ENCODE results near the gene GRPR.

The GRPR gene

DNA sequence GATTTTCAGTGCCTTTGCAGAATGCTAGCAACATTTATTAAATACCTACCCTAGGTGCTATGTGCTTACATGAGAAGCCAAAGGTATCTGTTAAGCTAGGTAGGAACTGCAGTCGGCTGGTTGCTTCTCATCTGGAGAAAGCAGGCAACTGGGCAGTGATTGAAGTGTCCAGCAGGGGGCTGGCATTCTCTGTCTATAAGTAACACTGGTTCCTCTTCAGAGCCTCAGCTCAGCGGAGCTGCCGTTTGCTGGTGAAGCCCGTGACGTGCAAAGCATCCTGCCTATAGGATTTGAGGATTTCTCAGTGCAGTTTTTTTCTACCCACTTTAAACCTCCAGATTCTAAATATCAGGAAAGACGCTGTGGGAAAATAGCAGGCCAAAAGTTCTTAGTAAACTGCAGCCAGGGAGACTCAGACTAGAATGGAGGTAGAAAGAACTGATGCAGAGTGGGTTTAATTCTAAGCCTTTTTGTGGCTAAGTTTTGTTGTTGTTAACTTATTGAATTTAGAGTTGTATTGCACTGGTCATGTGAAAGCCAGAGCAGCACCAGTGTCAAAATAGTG, at the start of gene GRPR:
Gene GRPR, plus strand, starts transcription at position 344 of the 565 bp plus-strand sequence. CDS start 389 bp downstream, outside the sequence.
- peak; percentile 19 to 31 for DNase-seq

GRCh38 chrX:16075087-16075486, 48.3 kb upstream of the GRPR start:
- DNase-seq = no peak

GRCh38 chrX:16076834-16077233, 46.5 kb upstream of the GRPR start:
- no peak for DNase-seq

DNA sequence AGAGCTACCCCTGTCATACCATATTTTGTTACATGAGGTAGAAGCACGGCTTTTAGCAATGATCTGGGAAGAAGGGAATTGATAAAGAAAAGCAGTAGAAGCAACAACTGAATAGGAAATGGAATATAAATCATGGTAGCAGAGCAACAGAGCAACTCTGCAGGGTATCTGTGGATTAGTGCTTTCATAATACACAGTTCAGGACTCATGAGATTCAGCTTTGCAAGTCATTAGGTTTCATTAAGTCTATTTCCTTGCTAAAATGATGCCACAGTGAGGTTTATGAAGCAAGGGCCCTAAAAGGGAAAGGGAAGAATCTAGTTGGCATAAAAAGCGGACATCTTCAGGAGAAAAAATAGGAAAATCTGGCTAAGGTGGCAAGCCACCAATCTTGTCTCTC, 45.6 kb upstream of the GRPR start:
- DNase-seq = no peak

DNA sequence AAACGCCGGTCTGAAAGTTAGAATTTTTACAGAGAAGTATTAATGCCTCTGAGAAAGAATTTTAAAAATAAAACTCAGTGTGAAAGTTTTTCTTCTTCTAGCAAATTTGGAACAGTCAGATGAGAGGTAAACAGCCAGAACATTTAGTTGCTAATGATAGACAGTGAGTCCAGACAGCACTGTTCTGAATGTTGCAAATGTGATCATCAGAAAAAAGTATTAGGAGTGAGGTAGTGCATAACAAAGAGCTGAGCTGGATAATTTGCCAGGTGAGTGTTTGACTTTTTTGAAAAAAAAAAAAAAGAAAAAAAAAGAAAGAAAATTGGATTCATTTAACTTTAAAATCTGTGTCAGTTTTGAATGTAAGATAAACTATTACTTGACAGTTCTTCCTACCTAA, 42.0 kb upstream of the GRPR start:
- no peak for DNase-seq

DNA sequence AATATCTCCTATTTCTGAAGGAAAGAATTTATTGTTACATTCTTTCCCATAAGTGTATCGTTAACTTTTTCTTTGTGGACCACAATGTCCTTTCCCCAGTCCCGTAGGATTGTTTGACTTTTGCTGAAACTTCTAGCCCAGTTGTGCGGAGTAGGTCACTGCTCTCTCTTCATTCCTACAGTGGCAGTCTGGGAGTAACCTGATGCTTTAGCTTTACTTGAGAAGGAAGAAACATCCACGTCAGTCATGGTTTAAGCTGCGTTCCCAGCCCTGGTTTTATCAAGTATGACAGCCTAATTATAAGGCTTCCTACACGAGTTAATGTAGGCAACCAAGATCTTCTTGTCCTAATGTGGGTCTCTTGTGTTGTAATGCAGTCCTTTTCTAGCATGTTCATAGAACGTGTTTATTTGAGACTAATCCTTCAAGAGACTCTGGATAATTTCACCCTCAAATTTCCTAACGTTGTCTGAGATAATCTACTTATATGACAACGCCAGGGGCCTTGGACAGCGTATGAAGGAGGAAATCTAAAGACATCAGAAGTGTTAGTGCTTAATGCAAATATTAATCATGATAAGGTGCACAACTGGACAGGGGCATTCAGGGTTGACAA, 40.8 kb upstream of the GRPR start:
- no peak for DNase-seq

DNA sequence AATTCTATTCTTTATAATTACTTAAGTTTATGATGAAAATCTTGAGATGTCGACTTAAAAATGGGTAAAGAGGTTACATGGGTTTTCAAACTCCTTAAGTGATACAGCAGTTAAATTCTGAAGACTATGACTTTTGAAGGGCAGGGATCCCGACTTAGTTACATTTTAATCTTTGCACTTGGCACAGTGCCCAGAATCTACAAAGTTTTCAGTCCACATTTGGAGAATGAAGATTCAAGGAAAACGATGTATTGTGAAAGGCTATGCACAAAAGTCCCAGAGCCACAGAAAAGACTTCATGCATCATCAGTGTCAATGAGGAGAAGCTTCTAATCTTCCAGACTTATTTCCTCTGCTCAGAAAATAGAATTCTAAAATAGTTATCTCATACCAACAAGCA, 36.3 kb upstream of the GRPR start:
- no peak for DNase-seq

GRCh38 chrX:16089086-16089485, 34.3 kb upstream of the GRPR start:
- no peak for DNase-seq

DNA sequence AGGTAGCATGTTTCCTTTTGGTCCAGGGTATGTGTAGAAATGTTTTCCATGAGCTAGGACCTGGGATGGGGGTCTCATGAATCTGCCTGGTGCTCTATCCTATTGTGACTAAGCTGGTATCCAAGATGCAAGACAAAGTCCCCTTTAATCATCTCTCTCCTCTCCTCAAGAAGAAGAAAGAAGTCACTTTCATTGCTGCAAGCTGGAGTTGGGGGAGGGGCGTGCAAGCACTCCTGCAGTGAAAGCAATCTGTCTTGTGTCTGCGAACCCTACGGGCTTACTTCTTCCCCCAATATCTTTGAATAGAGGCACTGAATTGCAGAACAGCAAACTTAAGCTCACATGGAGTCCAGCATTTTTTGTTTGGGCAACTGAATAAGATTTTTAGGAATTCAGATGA, 27.2 kb upstream of the GRPR start:
- DNase-seq = no peak

- DNase-seq = no peak
These were observed 22.7 kb upstream of the GRPR start for GRCh38 chrX:16100673-16101072.

DNA sequence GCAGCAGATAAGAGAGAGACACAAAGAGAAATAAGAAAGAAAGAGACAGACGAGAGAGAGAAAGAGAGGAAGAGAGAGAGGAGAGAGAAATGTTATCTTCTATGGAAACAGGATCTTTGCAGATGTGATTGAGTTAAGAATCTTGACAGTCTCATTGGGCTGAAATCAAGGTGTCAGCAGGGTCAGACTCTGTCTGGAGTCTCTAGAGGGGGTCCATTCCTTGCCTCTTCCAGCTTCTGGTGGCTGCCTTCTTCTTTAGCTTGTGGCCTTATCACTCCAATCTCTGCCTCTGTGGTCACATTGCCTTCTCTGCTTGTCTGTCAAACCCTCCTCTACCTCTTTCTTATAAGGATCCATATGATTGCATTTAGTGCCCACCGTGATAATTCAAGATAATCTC, 21.8 kb upstream of the GRPR start:
- no peak for DNase-seq

DNA sequence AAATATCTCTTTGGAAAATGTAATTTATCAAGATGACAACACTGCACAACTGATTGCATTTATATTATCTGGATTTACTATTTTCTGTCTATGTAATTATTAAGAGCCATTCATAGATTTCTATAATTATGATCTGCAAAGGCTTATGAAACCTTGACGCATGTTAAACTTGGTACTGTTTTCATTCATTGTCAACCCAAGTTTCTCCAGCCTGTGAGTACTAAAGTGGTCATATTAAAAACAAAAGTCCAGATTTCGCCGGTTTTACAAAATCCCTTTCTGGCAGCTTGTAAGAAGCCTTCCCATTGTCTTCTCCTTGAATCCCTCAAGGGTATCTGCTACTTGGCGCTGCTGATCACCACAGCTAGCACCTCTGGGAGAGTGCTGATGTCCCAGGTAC, 19.7 kb upstream of the GRPR start:
- no peak for DNase-seq

DNA sequence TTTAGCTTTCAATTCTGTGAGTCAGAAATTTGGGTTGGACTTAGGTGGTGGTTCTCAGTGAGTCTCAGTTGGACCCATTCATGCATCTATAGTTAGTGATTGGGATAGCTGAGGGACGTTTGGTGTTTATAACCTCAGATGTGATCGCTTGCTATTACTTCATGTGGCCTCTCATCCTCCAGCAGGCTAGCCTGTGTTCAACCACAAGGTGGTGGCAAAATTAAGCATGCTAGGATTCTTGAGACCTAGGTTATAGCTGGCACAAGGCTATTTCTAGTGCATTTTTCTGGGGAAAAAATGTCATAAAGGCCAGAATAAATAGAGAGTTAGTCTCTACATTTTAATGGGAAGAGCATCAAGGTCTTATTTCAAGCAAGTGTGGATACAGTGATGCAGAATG, 10.9 kb upstream of the GRPR start:
- no peak for DNase-seq

DNA sequence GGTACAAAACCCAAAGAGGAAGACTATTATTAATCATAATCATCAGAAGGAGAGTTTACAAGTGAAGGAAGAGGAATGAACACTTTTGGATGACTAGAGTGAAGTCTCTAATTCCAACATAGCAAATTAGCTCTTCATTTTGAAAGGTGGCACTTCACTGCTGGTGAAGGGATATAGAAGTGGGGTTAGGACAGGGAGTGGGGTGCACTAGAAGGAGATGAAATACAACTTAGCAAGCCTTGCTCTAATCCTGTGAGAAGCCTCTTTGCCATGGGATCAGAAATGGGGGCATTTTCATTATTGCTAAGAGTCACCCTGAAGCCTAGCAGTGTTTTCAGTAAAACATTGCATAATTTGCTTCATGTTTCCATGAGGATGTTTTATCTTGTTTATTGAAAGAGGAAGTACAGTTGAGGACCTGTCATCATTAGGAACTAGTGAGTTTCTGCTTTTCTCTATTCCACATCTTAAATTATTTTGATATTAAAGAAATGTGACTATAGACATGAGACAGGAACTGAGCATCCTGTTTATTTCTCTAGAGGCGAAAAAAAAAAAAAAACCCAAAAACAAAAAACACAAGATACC, 9.3 kb upstream of the GRPR start:
- DNase-seq = no peak

- no peak for DNase-seq
These were observed 8.8 kb upstream of the GRPR start for GRCh38 chrX:16114611-16115010.

DNA sequence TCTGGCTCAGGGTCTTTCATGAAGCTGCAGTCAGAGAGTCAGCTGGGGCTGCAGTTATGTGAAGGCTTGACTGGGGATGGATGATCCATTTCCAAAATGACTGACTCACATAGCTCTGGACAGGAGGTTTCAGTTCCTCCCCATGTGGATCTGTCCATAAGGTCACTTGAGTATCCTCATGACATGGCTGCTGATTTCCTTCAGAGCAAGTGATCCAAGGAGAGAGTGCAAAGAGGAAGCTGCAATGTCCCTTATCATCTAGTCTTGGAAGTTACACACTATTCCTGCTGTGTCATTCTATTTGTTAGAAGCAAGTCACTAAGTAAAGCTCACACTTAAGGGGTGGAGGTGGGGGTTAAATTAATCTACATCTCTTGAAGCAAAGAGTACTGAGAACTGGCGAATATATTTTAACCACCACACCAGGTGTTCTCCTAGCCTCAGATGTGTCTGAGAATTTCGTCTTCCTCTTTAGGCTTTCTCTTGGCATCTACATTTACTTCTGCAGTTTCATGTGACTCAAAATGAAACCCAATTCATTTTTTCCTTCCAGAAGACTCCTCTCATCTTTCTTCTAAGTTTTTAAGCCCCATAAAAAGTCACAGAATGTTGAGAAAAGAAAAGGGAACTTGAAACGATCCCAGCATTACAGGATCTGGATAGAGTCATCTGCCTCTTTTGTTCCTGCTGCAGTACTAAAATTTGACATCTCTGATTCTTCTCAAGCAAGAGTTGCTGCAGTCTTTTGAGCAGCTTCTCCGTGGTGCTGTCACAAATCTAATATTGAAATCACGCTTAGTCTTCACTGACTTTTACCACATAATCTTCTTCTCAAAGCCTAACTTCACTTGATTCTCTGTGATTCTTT, 3.8 kb upstream of the GRPR start:
- DNase-seq = no peak

- no peak for DNase-seq
These were observed 2.9 kb upstream of the GRPR start for GRCh38 chrX:16120431-16120830.

DNA sequence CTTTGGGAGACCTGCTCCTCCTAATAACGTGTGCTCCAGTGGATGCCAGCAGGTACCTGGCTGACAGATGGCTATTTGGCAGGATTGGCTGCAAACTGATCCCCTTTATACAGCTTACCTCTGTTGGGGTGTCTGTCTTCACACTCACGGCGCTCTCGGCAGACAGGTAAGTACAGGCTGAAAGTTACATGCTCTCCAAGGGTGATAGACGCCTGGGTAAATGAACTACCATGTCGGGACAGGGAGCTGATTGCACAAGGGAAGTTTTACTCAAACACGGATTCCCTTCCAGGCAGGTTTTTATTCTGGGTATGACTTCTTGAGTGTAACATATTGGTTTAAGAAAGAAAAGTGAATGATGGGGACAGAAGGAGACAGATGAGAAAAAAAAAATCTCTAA, 836 bp downstream of the GRPR start:
- no peak for DNase-seq

GRCh38 chrX:16125520-16126149, 2.3 kb downstream of the GRPR start:
- no peak for DNase-seq

DNA sequence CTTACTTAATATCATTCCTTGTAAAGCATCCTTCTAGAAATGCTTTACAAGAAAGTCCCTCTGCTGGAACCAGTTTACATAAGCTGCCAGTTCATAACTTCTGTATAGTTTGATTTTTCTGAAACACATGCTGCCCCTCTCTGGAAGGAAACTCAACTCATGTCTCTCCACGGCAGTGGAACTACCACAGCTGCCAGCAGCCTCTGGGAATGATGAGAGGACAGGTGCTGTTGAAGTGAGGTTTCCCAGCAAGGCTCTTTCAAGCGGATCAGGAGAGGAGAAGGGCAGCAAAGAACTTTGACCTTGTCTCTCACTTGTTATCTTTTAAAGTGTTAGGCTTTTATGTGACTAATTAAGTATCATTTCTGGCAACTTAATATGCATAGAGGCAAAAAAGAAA, 7.3 kb downstream of the GRPR start:
- no peak for DNase-seq

GRCh38 chrX:16134936-16135335, 11.6 kb downstream of the GRPR start:
- no peak for DNase-seq

- no peak for DNase-seq
These were observed 12.7 kb downstream of the GRPR start for GRCh38 chrX:16136080-16136479.

DNA sequence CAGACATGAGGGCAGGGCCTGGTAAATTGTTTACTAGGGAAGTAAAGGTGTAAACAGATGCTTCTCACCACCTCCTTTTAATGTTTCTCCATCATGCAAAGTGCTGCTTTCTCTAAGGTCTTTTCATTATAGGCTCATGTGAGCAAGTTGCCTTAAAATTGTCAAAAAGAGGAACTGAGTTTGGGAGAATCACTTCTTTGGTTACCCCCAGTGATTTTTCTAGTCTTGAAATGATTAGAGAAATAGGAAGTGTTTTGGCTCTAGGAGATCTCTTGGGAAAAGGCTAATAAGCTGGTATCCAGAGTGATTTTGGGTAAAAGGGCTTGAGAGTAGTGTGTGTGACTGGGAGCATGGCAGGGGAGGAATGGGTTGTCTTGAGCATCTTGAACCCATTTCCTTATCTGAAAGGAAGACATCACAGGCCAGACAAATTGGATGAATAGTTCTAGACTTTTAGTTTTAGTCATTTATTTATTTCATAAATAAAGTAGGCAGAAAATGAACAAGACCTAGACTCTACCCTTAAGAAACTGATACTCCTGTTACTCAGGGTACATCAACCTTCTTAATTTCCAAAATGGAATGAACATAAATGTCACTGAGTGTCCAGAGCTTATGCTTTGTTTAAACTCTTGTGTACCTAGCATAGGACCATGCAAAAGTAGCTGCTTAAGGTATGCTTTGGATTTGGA, 14.2 kb downstream of the GRPR start:
- no peak for DNase-seq
